Activated CD4-positive, alpha-beta memory T cell treated with anti-CD3 and anti-CD28 coated beads for 36 hours (primary cell): ENCODE data around the gene MRPL54. TPM values are rescaled to one million over a fixed set of nuclear protein-coding genes. Genes with fewer than 3 reads are reported as not detected.

Experiments
- CTCF ChIA-PET: fragments of 350-600 bp; sonication (Branson Sonifier 250); formaldehyde crosslinking; loops from one replicate; lab custom pipeline; 2021; ENCODE audit warnings: antibody characterized with exemption, inconsistent platforms; lab: Charles Lee
- POLR2A ChIA-PET: fragments of 350-600 bp; sonication (Branson Sonifier 250); formaldehyde crosslinking; loops from one replicate; lab custom pipeline; 2021; ENCODE audit warnings: antibody characterized with exemption; lab: Charles Lee
- DNase-seq: peaks from one replicate; pipeline ENCODE4 v3.0.0-alpha.2; 2020
- H3K27ac Mint-ChIP-seq: one replicate; pipeline ENCODE4 v1.8.0; 2021; ENCODE audit warnings: mixed read lengths
- H3K27me3 Mint-ChIP-seq: one replicate; pipeline ENCODE4 v1.8.0; 2021; ENCODE audit warnings: mixed read lengths
- H3K36me3 Mint-ChIP-seq: one replicate; pipeline ENCODE4 v1.8.0; 2021; ENCODE audit warnings: mixed read lengths
- H3K4me1 Mint-ChIP-seq: one replicate; pipeline ENCODE4 v1.8.0; 2021; ENCODE audit warnings: low read depth, mixed read lengths
- H3K4me3 Mint-ChIP-seq: one replicate; pipeline ENCODE4 v1.8.0; 2021; ENCODE audit warnings: mild to moderate bottlenecking, mixed read lengths
- H3K9me3 Mint-ChIP-seq: one replicate; pipeline ENCODE4 v1.8.0; 2021; ENCODE audit warnings: mixed read lengths
- intact Hi-C: fragments of 100-400 bp; cut with micrococcal nuclease; formaldehyde crosslinking; loops from one replicate; pipeline ENCODE4 v1.15.1; 2023
- total RNA-seq, 2 experiments: library from RNA; stranded (reverse); gene quantifications; one replicate each; pipeline ENCODE4 v1.2.3, GENCODE V29; 2021

The MRPL54 gene
- total RNA-seq, 2 experiments from 2014 or later: 63.2 to 65.2 TPM

DNA sequence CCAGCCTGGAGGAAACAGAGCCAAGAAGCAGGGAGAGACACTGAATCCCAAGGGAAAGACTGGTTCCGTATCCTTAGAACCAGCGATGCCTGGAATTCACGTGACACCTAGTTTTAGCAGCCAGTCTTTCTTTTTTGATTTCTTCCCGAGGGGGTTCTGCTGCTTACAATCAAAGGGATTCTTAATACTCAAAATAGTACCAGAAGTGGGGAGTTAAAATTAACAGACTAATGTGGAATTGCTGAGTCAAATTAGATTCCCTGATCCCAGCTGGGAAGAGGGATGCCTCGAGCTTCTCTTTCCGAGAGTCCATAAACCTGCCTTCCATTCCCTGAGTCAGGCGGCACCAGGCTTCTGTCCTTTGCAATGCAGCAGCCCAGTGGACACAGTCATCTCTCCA is 28.5 kb downstream of the MRPL54 start:
- Mint-ChIP-seq H3K4me3 (no peak overlapping the region), H3K9me3 (peaks cover 2% of the 10 kb centered on the region), H3K27ac (no peak overlapping the region), H3K4me1 (no peaks in the 10 kb centered on the region), H3K27me3 (no peaks in the 10 kb centered on the region), H3K36me3 (no peaks in the 10 kb centered on the region)
- no peak for DNase-seq
- intact Hi-C loops: no loop called here
- ChIA-PET CTCF (interaction anchor here (1.9 kb wide), 1 partner anchor 31 kb away, joined by 9 read pairs; no protein-coding TSS in a partner anchor), POLR2A (no interaction called here)

DNA sequence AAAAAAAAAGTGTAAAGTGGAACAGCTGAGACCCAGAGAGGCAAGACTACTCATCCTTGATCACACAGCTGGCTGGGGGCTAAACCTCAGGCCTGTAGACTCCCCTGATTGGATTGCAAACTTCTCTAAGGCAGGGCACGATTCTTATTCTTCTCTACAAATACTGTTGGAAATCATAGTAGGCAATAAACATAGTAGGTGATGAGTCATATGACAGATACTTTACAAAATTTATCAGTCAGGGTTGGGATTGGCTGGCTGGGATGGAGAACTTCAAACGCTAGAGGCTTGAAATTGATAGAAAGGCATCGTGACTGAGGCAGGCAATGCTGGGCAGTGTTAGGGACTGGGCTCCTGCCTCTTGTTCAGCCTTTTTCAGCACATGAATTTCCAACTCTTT is 29.6 kb downstream of the MRPL54 start:
- POLR2A ChIA-PET: interaction anchor here (0.6 kb wide), 1 partner anchor 23 kb away, joined by 3 read pairs; no protein-coding TSS in a partner anchor
- peaks cover 9% of the 10 kb centered on the region for H3K9me3 Mint-ChIP-seq
- no peaks in the 10 kb centered on the region for H3K4me1 Mint-ChIP-seq
- H3K4me3 Mint-ChIP-seq: no peak overlapping the region
- CTCF ChIA-PET: no interaction called here
- H3K27me3 Mint-ChIP-seq: no peaks in the 10 kb centered on the region
- H3K36me3 Mint-ChIP-seq: peaks cover 3% of the 10 kb centered on the region
- intact Hi-C loops: no loop called here
- no peak overlapping the region for H3K27ac Mint-ChIP-seq
- DNase-seq: no peak

DNA sequence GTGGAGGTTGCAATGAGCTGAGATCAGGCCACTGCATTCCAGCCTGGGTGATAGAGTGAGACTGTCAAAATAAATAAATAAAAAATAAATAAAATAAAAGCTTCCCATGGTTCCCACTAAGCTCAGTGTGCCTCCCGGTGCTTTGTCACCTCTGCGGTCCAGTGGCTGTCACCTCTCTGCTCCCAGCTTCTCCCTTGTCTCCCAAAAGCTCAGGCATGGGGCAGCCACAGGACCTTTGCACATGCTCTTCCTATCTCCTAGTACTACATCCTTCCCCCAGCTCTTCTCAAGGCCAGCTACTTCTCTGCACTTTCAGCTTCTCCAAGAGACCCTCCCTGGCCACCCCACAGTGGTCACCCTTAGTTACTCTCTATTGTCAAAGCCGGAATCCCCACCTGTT is 31.3 kb downstream of the MRPL54 start:
- CTCF ChIA-PET: interaction anchor here (1.0 to 1.3 kb wide), 2 partner anchors 24 to 28 kb away, joined by 3 to 8 read pairs; no protein-coding TSS in a partner anchor
- H3K36me3 Mint-ChIP-seq: peaks cover 3% of the 10 kb centered on the region
- no peaks in the 10 kb centered on the region for H3K27me3 Mint-ChIP-seq
- DNase-seq: no peak
- POLR2A ChIA-PET: interaction anchor here (0.6 kb wide), 1 partner anchor 137 kb away, joined by 3 read pairs; no protein-coding TSS in a partner anchor
- no peak overlapping the region for H3K4me3 Mint-ChIP-seq
- H3K9me3 Mint-ChIP-seq: peaks cover 11% of the 10 kb centered on the region
- intact Hi-C loops: no loop called here
- no peak overlapping the region for H3K27ac Mint-ChIP-seq
- H3K4me1 Mint-ChIP-seq: peaks cover 4% of the 10 kb centered on the region

DNA sequence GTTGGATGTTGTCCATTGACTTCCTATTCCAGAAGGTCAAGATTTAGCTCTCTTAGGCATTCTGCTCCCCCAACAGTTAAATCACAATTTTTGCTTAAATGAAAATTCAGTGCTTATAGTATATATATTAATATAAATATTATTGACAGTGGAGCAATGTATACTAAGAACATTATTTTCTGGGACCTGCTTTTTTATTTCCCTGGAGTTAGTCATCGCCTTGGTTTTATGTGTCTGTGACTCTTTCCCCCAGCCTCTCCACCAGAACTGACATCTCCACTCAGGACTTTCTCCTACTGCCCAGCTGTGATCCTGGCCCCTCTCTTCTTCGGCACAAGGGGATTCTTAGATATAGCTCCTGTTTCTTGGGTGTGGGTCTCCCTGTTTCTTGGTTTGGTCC is 33.9 kb downstream of the MRPL54 start:
- Mint-ChIP-seq H3K4me3 (no peak overlapping the region), H3K36me3 (peaks cover 3% of the 10 kb centered on the region), H3K4me1 (peaks cover 14% of the 10 kb centered on the region), H3K27me3 (no peaks in the 10 kb centered on the region), H3K27ac (no peak overlapping the region), H3K9me3 (peaks cover 9% of the 10 kb centered on the region)
- DNase-seq: no peak
- intact Hi-C loops: no loop called here
- ChIA-PET CTCF (interaction anchor here (0.7 to 2.2 kb wide), 5 partner anchors 16 to 53 kb away, joined by 3 to 7 read pairs (median 5); partner anchors contain the start of gene MRPL54), POLR2A (no interaction called here)

DNA sequence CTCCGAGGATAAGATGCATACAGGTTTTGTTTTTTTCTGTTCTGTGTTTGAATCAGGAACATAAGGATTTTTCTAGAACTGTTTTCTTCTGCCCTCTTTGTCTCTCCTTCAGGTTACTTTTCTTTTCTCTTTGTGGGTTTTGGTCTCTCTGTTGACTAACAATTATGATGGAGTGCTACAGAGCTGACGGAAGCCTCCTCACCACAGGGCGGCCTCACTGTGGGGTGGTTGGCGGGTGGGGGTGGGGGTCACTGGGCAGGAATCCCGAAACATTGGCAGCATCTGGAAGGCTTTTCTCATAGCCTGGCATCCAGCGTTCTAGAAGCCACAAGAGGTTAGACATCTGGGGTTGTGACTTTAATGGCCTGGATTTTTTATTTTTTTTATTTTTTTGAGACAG is 35.7 kb downstream of the MRPL54 start:
- ChIA-PET POLR2A (interaction anchor here (0.5 to 1.4 kb wide), 2 partner anchors 14 to 1713 kb away, joined by 3 to 4 read pairs; no protein-coding TSS in a partner anchor), CTCF (interaction anchor here (0.5 to 2.1 kb wide), 2 partner anchors 14 to 171 kb away, joined by 4 to 6 read pairs; no protein-coding TSS in a partner anchor)
- Mint-ChIP-seq H3K36me3 (peaks cover 3% of the 10 kb centered on the region), H3K27me3 (no peaks in the 10 kb centered on the region), H3K27ac (peak overlapping the region; percentile 46), H3K4me3 (no peak overlapping the region), H3K4me1 (peaks cover 17% of the 10 kb centered on the region), H3K9me3 (peaks cover 9% of the 10 kb centered on the region)
- DNase-seq: peak; percentile 54
- intact Hi-C loops: no loop called here

DNA sequence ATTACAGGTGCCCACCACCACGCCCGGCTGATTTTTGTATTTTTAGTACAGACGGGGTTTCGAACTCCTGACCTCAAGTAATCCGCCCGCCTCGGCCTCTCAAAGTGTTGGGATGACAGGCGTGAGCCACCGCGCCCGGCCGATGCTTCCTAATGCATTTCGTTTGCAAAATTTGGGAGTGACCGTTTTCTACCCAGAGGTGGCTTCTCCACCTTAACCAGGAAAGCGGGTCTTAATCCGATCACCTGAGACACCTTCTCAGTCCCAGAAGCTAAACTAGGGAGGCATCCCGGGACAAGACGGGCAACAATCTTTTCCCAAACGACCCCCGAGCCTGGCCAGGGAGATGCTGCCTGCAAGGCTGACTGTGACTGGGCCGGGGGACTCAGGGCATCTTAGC is 38.5 kb downstream of the MRPL54 start:
- POLR2A ChIA-PET: no interaction called here

DNA sequence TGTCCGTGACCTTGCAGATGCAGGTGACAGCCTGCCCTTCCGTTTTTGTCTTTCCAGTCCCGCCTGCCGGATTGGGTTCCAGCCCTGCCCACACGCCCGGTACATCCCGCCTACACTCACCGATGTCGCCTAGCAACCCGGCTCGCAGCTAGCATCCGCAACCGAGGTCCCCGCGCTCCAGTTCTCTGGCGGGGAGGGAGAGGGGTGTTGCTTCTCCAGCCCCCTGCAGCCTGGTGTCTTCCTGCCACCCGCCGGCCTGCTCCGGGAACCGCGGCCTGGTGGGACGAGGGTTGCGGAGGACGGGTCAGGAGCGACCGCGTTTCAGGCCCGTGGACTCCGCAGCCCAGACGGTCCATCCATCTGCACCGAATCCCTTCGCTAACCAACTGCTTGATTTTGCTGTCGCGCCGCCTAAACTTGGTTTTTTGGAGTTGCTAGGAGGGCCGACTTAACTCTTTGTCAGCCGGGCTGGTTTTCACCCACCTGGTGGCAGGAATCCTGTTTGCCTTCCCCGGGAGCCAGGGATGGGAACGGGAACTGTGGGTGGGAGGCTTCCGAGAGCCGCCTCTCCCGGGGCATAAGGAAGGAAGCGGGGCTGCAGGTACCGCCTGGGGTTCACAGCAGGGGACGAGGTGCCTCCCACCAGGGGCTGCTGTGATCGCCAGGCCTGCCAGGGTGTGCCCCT is 39.1 kb downstream of the MRPL54 start:
- Mint-ChIP-seq H3K27me3 (no peaks in the 10 kb centered on the region), H3K4me3 (peak overlapping the region; percentile 29), H3K36me3 (peaks cover 3% of the 10 kb centered on the region), H3K4me1 (peaks cover 17% of the 10 kb centered on the region), H3K9me3 (peaks cover 7% of the 10 kb centered on the region), H3K27ac (no peak overlapping the region)
- ChIA-PET CTCF (interaction anchor here (0.9 kb wide), 1 partner anchor 21 kb away, joined by 4 read pairs; no protein-coding TSS in a partner anchor), POLR2A (no interaction called here)
- peak; percentile 79 for DNase-seq
- intact Hi-C loops: no loop called here

More for the DNA sequence above, 38.5 kb downstream of the MRPL54 start:
- Mint-ChIP-seq H3K27me3 (no peaks in the 10 kb centered on the region), H3K4me3 (no peak overlapping the region), H3K9me3 (peaks cover 9% of the 10 kb centered on the region), H3K27ac (no peak overlapping the region), H3K36me3 (peaks cover 3% of the 10 kb centered on the region), H3K4me1 (peaks cover 17% of the 10 kb centered on the region)
- DNase-seq: no peak
- CTCF ChIA-PET: interaction anchor here (0.9 kb wide), 1 partner anchor 21 kb away, joined by 4 read pairs; no protein-coding TSS in a partner anchor
- intact Hi-C loops: no loop called here

DNA sequence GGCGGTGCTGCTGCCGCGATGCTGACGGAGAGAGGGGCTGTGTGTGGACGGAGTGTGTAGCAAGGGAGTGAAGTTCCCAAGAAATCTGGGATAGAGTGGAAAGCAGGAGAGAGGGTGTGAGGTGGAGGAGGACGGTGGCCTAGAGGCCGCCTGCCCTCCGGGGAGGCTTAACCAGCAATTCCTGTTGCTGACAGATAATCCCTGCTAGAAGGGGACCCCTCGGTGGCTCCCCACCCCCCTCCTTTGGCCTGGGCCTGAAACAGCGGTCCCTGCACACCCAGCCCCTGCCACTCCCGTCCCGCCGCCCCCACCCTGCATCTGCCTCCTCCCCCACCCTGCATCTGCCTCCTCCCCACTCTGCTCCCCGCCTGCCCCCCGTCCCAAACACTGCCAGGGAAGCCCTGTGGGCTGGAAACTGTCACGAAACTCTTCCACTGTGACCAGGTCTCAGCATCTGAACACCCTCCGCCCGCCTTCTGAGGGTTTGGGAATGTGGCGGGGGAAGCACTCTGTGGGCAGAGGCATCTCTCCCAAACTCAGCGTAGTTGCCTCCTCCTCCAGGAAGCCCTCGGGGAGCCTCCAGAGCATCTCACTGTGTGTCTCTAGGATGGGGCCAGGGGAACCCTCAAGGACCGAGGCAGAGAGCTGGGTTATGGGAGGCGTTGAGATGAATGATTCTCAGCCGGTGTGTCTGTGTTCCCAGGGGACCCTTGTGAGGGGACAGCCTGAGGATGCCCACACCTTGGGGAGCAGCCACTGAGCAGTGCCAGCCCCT is 40.8 kb downstream of the MRPL54 start:
- no peak overlapping the region for H3K27ac Mint-ChIP-seq
- H3K4me3 Mint-ChIP-seq: no peak overlapping the region
- no peak for DNase-seq
- H3K27me3 Mint-ChIP-seq: no peaks in the 10 kb centered on the region
- CTCF ChIA-PET: interaction anchor here (1.7 kb wide), 1 partner anchor 18 kb away, joined by 4 read pairs; no protein-coding TSS in a partner anchor
- H3K4me1 Mint-ChIP-seq: peaks cover 27% of the 10 kb centered on the region
- H3K36me3 Mint-ChIP-seq: no peaks in the 10 kb centered on the region
- intact Hi-C loops: no loop called here
- peaks cover 8% of the 10 kb centered on the region for H3K9me3 Mint-ChIP-seq
- POLR2A ChIA-PET: no interaction called here

DNA sequence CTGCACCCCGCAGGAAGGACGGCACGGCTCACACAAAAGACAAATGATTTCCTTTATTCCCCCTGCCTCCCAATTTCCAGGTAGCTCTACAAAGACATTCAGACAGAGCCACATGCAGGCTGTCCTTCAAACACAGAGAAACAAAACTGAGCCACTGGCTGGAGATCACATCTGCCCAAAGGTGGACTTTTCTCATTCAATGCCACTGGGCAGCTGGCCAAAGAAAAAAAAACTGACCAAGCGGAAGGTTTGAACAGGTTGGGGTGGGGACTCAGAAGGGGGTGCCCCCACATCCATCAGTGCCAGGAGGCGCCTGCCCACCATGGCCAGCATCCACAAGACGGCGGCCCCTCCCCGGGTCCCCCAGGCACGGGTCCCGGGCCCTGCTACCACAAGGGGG is 41.5 kb downstream of the MRPL54 start:
- ChIA-PET POLR2A (no interaction called here), CTCF (interaction anchor here (0.6 to 1.7 kb wide), 2 partner anchors 18 to 581 kb away, joined by 3 to 4 read pairs; no protein-coding TSS in a partner anchor)
- Mint-ChIP-seq H3K27me3 (no peaks in the 10 kb centered on the region), H3K4me3 (no peak overlapping the region), H3K9me3 (peaks cover 8% of the 10 kb centered on the region), H3K4me1 (peaks cover 27% of the 10 kb centered on the region), H3K36me3 (no peaks in the 10 kb centered on the region), H3K27ac (no peak overlapping the region)
- intact Hi-C loops: no loop called here
- DNase-seq: no peak

DNA sequence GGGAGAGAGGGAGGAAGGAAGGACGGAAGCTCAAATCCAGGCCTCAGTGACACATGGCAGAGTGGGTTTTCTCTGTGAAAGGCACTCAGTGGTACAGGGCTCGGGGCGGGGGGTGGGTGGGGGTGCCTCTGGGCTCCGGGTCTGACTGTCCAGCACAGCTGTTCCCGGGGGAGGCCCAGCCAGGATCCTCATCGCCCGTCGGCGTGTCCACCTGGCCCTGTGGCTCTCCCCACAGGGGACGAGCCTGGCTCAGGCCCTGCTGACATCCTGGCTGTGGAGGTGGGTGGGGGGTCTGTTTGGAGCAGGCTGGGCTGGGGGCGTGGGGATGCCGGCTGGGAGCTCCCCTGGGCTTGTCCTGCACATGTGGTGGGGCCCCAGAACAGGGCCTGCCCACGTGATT is 41.9 kb downstream of the MRPL54 start:
- ChIA-PET POLR2A (no interaction called here), CTCF (interaction anchor here (0.6 to 1.7 kb wide), 2 partner anchors 17 to 581 kb away, joined by 3 to 4 read pairs; no protein-coding TSS in a partner anchor)
- Mint-ChIP-seq H3K9me3 (peaks cover 8% of the 10 kb centered on the region), H3K4me3 (no peak overlapping the region), H3K36me3 (no peaks in the 10 kb centered on the region), H3K27ac (no peak overlapping the region), H3K4me1 (peaks cover 24% of the 10 kb centered on the region), H3K27me3 (no peaks in the 10 kb centered on the region)
- intact Hi-C loops: no loop called here
- no peak for DNase-seq

DNA sequence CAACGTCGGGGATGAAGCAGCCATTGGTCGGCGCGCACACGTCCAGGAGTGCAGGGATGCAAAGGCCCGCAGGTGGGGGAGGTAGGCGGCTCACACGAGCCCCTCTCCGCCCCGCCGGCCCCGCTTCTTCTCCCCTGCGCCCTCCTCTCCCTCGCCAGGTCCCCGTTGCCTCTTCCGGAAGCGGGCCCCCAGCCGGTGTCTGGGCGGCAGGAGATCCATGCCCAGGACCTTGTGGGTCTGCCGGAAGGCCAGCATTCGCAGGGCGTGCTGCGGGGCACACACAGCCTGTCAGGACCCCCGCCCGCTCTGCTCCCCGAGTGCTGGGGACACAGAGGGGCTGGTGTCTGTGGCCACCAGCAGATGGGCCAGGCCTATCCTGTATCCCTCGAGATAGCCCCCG is 43.4 kb downstream of the MRPL54 start:
- Mint-ChIP-seq H3K36me3 (no peaks in the 10 kb centered on the region), H3K27ac (no peak overlapping the region), H3K4me1 (peaks cover 27% of the 10 kb centered on the region), H3K4me3 (no peak overlapping the region), H3K9me3 (peaks cover 8% of the 10 kb centered on the region), H3K27me3 (no peaks in the 10 kb centered on the region)
- ChIA-PET CTCF (no interaction called here), POLR2A (no interaction called here)
- DNase-seq: no peak
- intact Hi-C loops: no loop called here

DNA sequence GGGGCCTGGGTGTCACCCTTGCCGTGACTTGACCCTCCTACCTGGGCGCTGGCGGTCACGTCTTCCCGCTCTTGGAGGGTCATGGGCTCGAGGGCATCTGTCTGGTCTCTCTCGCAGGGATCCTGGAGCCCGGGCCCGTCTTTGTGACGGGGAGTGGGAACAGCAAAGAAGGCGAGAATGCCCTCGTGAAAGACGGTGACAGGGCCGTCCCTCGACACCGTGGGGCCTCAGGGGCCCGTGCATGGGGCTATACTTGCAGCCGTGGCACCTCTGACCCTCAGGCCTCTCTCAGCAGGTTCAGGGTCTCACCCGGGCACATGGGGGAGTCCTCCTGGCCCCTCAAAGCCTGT is 44.6 kb downstream of the MRPL54 start:
- H3K4me1 Mint-ChIP-seq: peaks cover 25% of the 10 kb centered on the region
- H3K4me3 Mint-ChIP-seq: no peak overlapping the region
- CTCF ChIA-PET: interaction anchor here (0.8 kb wide), 1 partner anchor 46 kb away, joined by 3 read pairs; the partner anchor contains the start of gene APBA3
- peaks cover 8% of the 10 kb centered on the region for H3K9me3 Mint-ChIP-seq
- intact Hi-C loops: no loop called here
- POLR2A ChIA-PET: no interaction called here
- H3K27ac Mint-ChIP-seq: no peak overlapping the region
- no peaks in the 10 kb centered on the region for H3K36me3 Mint-ChIP-seq
- H3K27me3 Mint-ChIP-seq: no peaks in the 10 kb centered on the region
- DNase-seq: no peak
